Measurements from ENCODE around the gene PTGR2. TPM values are rescaled to one million over a fixed set of nuclear protein-coding genes. Genes with fewer than 3 reads are reported as not detected.

Gene PTGR2
- total and polyA plus RNA-seq, 2 donors (not counting 3 experiments of a cell fraction or from before 2014, with no cell fraction given), result 1.1 to 5.6 TPM

DNA sequence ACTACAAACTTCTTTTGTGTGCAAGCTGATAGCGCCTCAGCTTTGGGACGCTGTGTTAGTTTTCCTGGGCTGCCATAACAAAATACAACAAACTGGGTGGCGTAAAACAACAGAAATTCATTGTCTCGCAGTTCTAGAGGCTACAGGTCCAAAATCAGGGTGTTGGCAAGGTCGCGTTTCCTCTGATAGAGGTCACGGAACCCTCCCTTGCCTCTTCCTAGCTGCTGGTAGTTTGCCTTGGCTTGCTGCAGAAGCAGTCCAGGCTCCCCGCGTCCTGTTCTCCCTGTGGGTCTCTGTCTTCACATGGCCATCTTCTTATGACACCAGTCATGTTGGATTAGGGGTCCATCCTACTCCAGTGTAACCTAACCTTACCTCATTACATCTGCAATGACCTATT is 32.8 kb upstream of the PTGR2 start:
- no peaks in the 10 kb centered on the region for H3K9me1 ChIP-seq (replicated peaks; ENCODE audit: control insufficient read depth, extremely low read depth, insufficient read depth, low read length)
- dilution Hi-C loops (cut with MboI; ENCODE audit: extremely low pct_ligation_motif_present, low sequenced_read_pairs), result no loop called here
- DNase-seq (ENCODE audit: low read depth, low spot score), result no peak
- no peaks in the 10 kb centered on the region for H3K9me3 ChIP-seq (replicated peaks; ENCODE audit: control insufficient read depth, insufficient read depth, low read length)
- TF ChIP-seq POLR2A (IDR thresholded peaks at IDR 0.05; ENCODE audit: low read depth, low read length) (no peak), EZH2 (IDR thresholded peaks at IDR 0.05; ENCODE audit: borderline replicate concordance, low read depth, low read length, severe bottlenecking) (no peak), JUN (IDR thresholded peaks at IDR 0.05; ENCODE audit: borderline replicate concordance, insufficient read depth, insufficient read length, low read depth) (no peak), GATA2 (IDR thresholded peaks at IDR 0.05; ENCODE audit: insufficient read depth, insufficient read length, low read depth, low read length) (no peak)
- no peak overlapping the region for H3K27ac ChIP-seq (ENCODE audit: insufficient read depth, low read depth, low read length)
- H4K20me1 ChIP-seq (replicated peaks; ENCODE audit: control insufficient read depth, extremely low read depth, insufficient read depth, low read length), result no peaks in the 10 kb centered on the region
- H3K27me3 ChIP-seq (ENCODE audit: control insufficient read depth in 2 of 2, insufficient read depth in 2 of 2, low read length in 2 of 2), result no peaks in the 10 kb centered on the region
- no TSS peak for BruUV-seq (replicated peaks)
- no peak overlapping the region for H3K4me3 ChIP-seq (replicated peaks in 1 of 3; ENCODE audit: insufficient read depth in 1 of 3, low read depth in 1 of 3, low read length in 3 of 3)
- FAIRE-seq, result no peak
- H3K79me2 ChIP-seq (ENCODE audit: control insufficient read depth, insufficient read depth, low read length), result no peaks in the 10 kb centered on the region
- intact Hi-C loops (cut with micrococcal nuclease), result no loop called here
- no peak overlapping the region for H3K9ac ChIP-seq (replicated peaks; ENCODE audit: extremely low read depth, insufficient read depth, low read length)
- H2AFZ ChIP-seq (ENCODE audit: low read depth, low read length), result peak overlapping the region; percentile 41
- CTCF ChIA-PET, result interaction anchor here (1.1 to 1.3 kb wide), 2 partner anchors 9 to 90 kb away, joined by 3 read pairs; no protein-coding TSS in a partner anchor
- POLR2A ChIA-PET, result interaction anchor here (0.6 kb wide), 1 partner anchor 104 kb away, joined by 3 read pairs; the partner anchor contains the start of gene PNMA1
- H3K36me3 ChIP-seq (ENCODE audit: control insufficient read depth in 2 of 2, extremely low read depth in 1 of 2, insufficient read depth in 2 of 2, low read length in 2 of 2), result no peaks in the 10 kb centered on the region
- no peaks in the 10 kb centered on the region for H3K4me1 ChIP-seq (ENCODE audit: control insufficient read depth, extremely low read depth, insufficient read depth, low read length)
- H3K4me2 ChIP-seq (ENCODE audit: insufficient read depth, low read length), result no peak overlapping the region

DNA sequence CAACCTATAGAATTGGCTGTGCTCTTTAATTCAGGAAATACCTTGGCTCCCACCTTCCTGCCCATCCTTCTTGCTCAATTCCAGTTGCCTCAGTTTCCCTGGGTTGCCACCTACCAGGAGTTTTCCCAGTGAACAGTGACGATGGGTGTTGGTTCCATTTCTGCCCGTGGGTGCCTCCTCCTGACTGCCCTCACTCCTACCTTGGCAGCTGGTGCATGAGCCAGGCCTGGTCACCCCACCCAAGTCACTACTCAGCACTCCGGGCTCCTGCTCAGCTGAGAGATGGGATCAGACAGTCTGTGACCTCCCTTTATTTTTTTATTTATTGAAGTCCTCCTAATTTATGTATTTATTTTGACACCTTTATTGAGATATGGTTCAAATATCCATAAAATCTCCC is 31.0 kb upstream of the PTGR2 start:
- DNase-seq (ENCODE audit: low read depth, low spot score) (no peak), FAIRE-seq (no peak)
- POLR2A ChIA-PET, result no interaction called here
- no peaks in the 10 kb centered on the region for H4K20me1 ChIP-seq (replicated peaks; ENCODE audit: control insufficient read depth, extremely low read depth, insufficient read depth, low read length)
- TF ChIP-seq MYC (IDR thresholded peaks at IDR 0.05; ENCODE audit: low read depth, low read length) (no peak), JUN (IDR thresholded peaks at IDR 0.05; ENCODE audit: borderline replicate concordance, insufficient read depth, insufficient read length, low read depth) (no peak), POLR2A (IDR thresholded peaks at IDR 0.05; ENCODE audit: low read depth, low read length) (no peak), GATA2 (IDR thresholded peaks at IDR 0.05; ENCODE audit: insufficient read depth, insufficient read length, low read depth, low read length) (no peak), FOS (IDR thresholded peaks at IDR 0.05; ENCODE audit: borderline replicate concordance, insufficient read depth, low read length) (no peak), POLR2AphosphoS5 (IDR thresholded peaks at IDR 0.05; ENCODE audit: insufficient read depth, low read depth, low read length) (no peak), EZH2 (IDR thresholded peaks at IDR 0.05; ENCODE audit: borderline replicate concordance, low read depth, low read length, severe bottlenecking) (no peak)
- TF ChIP-seq, protein P1, sequence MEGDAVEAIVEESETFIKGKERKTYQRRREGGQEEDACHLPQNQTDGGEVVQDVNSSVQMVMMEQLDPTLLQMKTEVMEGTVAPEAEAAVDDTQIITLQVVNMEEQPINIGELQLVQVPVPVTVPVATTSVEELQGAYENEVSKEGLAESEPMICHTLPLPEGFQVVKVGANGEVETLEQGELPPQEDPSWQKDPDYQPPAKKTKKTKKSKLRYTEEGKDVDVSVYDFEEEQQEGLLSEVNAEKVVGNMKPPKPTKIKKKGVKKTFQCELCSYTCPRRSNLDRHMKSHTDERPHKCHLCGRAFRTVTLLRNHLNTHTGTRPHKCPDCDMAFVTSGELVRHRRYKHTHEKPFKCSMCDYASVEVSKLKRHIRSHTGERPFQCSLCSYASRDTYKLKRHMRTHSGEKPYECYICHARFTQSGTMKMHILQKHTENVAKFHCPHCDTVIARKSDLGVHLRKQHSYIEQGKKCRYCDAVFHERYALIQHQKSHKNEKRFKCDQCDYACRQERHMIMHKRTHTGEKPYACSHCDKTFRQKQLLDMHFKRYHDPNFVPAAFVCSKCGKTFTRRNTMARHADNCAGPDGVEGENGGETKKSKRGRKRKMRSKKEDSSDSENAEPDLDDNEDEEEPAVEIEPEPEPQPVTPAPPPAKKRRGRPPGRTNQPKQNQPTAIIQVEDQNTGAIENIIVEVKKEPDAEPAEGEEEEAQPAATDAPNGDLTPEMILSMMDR (IDR thresholded peaks at IDR 0.05; ENCODE audit: extremely low read depth in 1 of 2, insufficient read depth in 1 of 2, low read depth in 1 of 2, low read length in 2 of 2), result no peak
- TF ChIP-seq, protein P2, sequence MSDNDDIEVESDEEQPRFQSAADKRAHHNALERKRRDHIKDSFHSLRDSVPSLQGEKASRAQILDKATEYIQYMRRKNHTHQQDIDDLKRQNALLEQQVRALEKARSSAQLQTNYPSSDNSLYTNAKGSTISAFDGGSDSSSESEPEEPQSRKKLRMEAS (IDR thresholded peaks at IDR 0.05; ENCODE audit: insufficient read depth, insufficient read length), result no peak
- peaks cover 2% of the 10 kb centered on the region for H3K4me1 ChIP-seq (ENCODE audit: control insufficient read depth, extremely low read depth, insufficient read depth, low read length)
- no peaks in the 10 kb centered on the region for H3K9me3 ChIP-seq (replicated peaks; ENCODE audit: control insufficient read depth, insufficient read depth, low read length)
- dilution Hi-C loops (cut with MboI; ENCODE audit: extremely low pct_ligation_motif_present, low sequenced_read_pairs), result no loop called here
- no peaks in the 10 kb centered on the region for H3K36me3 ChIP-seq (ENCODE audit: control insufficient read depth in 2 of 2, extremely low read depth in 1 of 2, insufficient read depth in 2 of 2, low read length in 2 of 2)
- H3K27ac ChIP-seq (ENCODE audit: insufficient read depth, low read depth, low read length), result no peak overlapping the region
- intact Hi-C loops (cut with micrococcal nuclease), result no loop called here
- no peaks in the 10 kb centered on the region for H3K27me3 ChIP-seq (ENCODE audit: control insufficient read depth in 2 of 2, insufficient read depth in 2 of 2, low read length in 2 of 2)
- H3K79me2 ChIP-seq (ENCODE audit: control insufficient read depth, insufficient read depth, low read length), result no peaks in the 10 kb centered on the region
- H3K4me2 ChIP-seq (ENCODE audit: insufficient read depth, low read length), result no peak overlapping the region
- H3K4me3 ChIP-seq (replicated peaks in 1 of 3; ENCODE audit: insufficient read depth in 1 of 3, low read depth in 1 of 3, low read length in 3 of 3), result no peak overlapping the region
- no peak overlapping the region for H2AFZ ChIP-seq (ENCODE audit: low read depth, low read length)
- BruUV-seq (replicated peaks), result no TSS peak
- no peaks in the 10 kb centered on the region for H3K9me1 ChIP-seq (replicated peaks; ENCODE audit: control insufficient read depth, extremely low read depth, insufficient read depth, low read length)
- no peak overlapping the region for H3K9ac ChIP-seq (replicated peaks; ENCODE audit: extremely low read depth, insufficient read depth, low read length)
- CTCF ChIA-PET, result interaction anchor here (0.8 kb wide), 1 partner anchor 16 kb away, joined by 3 read pairs; no protein-coding TSS in a partner anchor

Data from endothelial cell of umbilical vein (primary cell).